PC-3 (cell line): ENCODE data around the gene E2F1.

Experiments
- EZH2phosphoT487 ChIP-seq: fragments of 300-600 bp; sonication (generic); IDR thresholded peaks from 2 replicates; pipeline ENCODE4 v1.6.1; 2018; ENCODE audit warnings: mild to moderate bottlenecking, antibody characterized with exemption, low read length, borderline replicate concordance
- TF ChIP-seq, protein P1 (sequence below): fragments of 300-600 bp; sonication (generic); conservative IDR thresholded peaks from 2 replicates; pipeline ENCODE4 v1.5.1; 2017; ENCODE audit warnings: antibody characterized with exemption, low read depth, mild to moderate bottlenecking, low read length

DNA sequence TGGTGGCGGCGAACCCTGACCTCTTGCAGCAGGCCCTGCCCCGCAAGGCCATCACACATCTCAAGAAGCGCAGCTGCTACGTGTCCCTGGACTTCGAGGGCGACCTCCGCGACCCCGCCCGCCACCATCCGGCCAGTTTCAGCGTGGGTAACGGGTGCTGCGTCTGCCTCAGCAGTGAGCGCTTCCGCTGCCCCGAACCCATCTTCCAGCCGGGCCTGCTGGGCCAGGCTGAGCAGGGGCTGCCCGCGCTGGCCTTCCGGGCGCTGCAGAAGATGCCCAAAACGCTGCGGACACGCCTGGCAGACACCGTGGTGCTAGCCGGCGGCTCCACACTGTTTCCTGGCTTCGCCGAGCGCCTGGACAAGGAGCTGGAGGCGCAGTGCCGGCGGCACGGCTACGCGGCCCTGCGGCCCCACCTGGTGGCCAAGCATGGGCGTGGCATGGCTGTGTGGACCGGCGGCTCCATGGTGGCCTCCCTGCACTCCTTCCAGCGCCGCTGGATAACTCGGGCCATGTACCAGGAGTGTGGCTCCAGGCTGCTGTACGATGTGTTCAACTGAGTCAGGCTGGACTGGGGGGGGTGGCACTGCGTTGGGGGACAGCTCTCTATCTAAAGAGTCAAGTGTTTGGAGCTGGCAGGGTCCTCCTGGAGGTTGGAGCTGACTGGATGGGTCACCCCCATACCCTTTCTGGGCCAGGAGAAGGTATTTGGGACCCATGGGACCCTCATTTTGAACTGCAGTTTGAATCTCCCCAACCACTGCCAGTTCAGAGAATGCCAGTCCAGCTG is 18.3 kb downstream of the E2F1 start:
- TF ChIP-seq, protein P1, sequence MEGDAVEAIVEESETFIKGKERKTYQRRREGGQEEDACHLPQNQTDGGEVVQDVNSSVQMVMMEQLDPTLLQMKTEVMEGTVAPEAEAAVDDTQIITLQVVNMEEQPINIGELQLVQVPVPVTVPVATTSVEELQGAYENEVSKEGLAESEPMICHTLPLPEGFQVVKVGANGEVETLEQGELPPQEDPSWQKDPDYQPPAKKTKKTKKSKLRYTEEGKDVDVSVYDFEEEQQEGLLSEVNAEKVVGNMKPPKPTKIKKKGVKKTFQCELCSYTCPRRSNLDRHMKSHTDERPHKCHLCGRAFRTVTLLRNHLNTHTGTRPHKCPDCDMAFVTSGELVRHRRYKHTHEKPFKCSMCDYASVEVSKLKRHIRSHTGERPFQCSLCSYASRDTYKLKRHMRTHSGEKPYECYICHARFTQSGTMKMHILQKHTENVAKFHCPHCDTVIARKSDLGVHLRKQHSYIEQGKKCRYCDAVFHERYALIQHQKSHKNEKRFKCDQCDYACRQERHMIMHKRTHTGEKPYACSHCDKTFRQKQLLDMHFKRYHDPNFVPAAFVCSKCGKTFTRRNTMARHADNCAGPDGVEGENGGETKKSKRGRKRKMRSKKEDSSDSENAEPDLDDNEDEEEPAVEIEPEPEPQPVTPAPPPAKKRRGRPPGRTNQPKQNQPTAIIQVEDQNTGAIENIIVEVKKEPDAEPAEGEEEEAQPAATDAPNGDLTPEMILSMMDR = peak; percentile 85
- no peak; the same call in 1 of the 2 replicates for TF ChIP-seq EZH2phosphoT487
